Keratinocyte (primary cell): ENCODE results near the gene CTNNA3.

Source experiments
- CTCF ChIP-seq, 3 experiments: IDR thresholded peaks in 1 of 3; conservative IDR thresholded peaks in 1 of 3; optimal IDR thresholded peaks in 1 of 3; 2 replicates in 2 of 3; 3 replicates in 1 of 3; pipeline versions ENCODE3 to v1.5.1; 2011; ENCODE audit warnings: low read length in 3 of 3, mild to moderate bottlenecking in 3 of 3, moderate library complexity in 2 of 3, control low read depth in 1 of 3, inconsistent platforms in 1 of 3; ENCODE audit not compliant: insufficient read depth in 2 of 3; ENCODE audit errors: extremely low read depth in 1 of 3
- EZH2 ChIP-seq: IDR thresholded peaks from one replicate; pipeline ENCODE4 v1.6.1; 2012; ENCODE audit warnings: inconsistent platforms, mild to moderate bottlenecking, low read length, moderate library complexity

- no peak for TF ChIP-seq EZH2
- TF ChIP-seq CTCF (optimal IDR thresholded peaks at IDR 0.05 in 1 of 3, IDR thresholded peaks at IDR 0.05 in 1 of 3, conservative IDR thresholded peaks at IDR 0.05 in 1 of 3; ENCODE audit: extremely low read depth in 1 of 3, insufficient read depth in 2 of 3, low read length in 3 of 3) = no peak
Measured at GRCh38 chr10:66678521-66678920, 1017.5 kb downstream of the CTNNA3 start.
